ENCODE results near the gene ARAF.
A peak's percentile ranks its signal among the peaks of the same experiment; 100 is the strongest.
"Not testable (repeated sequence)": the region's sequence is repeated elsewhere in the genome, so short reads cannot be mapped to it uniquely, and the experiment has no call there.

The ARAF gene

GRCh38 chrX:47560934-47561658 lies at the start of gene ARAF:
ARAF (plus strand) TSS chrX:47561205; CDS start chrX:47562968, 1,763 bp downstream.
- DNase-seq (ENCODE audit: low spot score), result peak; percentile 99

DNA sequence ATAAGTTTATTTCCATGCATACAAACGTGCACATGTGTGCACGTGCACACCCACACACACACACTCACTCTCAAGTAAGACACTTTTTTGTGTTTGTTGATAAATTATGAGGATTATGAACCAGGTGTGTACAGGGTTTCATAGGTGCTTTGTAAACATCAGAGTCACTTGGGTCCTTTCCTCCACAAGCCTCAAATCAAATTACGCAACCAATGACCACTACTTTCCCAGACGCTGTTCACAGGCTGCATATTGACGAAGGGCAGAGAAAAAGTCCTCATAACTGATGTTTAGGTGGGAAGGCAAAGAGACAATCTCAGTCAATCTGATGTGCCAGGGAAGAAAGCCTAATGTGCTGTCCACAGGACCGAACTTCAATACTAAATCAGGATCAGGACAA lies 48.6 kb upstream of the ARAF start:
- DNase-seq (ENCODE audit: low spot score), result not testable (repeated sequence)

- not testable (repeated sequence) for DNase-seq (ENCODE audit: low spot score)
Observed at GRCh38 chrX:47513034-47513965, 47.7 kb upstream of the ARAF start.

- DNase-seq (ENCODE audit: low spot score), result no peak
Observed at GRCh38 chrX:47514533-47515235, 46.3 kb upstream of the ARAF start.

DNA sequence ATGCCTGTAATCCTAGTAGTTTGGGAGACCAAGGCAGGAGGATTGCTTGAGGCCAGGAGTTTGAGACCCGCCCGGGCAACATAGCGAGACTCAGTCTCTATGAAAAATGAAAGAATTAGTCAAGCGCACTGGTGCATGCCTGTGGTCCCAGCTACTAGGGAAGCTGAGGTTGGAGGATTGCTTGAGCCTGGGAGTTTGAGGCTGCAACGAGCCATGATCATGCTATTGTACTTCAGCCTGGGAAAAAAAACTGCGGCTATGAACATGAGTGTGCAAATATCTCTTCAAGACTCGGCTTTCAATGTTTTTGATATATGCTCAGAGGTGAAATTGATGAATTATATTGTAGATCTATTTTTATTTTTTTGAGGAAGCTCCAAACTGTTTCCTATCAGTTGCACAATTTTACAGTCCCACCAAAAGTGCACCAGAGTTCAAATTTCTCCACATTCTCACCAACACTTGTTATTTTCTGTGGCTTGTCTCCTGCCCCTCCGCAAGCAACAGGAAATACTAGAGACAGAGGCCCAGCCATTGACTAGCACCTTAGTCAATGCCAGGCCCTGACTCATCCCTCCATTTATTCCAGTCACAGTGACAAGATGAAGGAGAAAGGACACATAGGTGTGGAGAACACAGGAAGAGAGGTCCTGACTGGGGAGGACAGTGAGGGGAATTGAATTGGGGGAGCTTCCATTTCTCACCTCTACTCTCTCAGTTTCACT lies 44.9 kb upstream of the ARAF start:
- no peak for DNase-seq (ENCODE audit: low spot score)

DNA sequence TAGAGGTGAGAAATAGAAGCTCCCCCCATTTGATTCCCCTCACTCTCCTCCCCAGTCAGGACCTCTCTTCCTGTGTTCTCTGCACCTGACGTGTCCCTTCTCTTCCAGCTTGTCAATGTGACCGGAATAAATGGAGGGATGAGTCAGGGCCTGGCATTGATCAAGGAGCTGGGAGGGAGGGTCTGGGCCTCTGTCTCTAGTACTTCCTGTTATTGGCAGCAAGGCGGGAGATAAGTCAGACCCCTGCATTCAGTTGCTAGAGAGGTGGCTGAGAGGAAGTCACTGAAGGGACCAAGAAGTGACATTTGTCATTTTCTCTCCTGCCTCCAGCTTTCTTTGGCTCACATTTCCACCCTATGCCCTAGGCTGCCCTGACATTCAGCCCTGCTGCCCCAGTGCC lies 42.9 kb upstream of the ARAF start:
- DNase-seq (ENCODE audit: low spot score), result no peak

DNA sequence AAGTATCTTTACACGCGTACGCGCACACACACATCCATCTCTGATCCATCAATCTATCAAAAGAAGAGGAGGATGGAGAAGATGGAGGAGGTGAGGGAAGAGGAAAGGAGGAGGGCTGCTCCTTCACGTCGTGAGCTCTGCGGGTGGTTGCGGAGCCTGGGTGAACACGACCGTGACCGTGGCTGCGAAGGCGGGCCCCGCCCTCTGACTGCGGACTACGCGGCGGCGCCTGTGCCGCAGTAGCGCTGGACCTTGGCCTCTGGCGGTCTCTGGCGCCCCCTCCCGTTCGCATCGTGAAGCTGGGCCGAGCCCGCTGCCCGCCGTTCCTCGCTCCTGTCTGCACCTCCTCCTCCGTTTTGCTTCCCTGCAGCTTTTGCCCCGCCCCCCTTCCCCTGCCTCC lies 37.7 kb upstream of the ARAF start:
- DNase-seq (ENCODE audit: low spot score), result peak; percentile 66

- no peak for DNase-seq (ENCODE audit: low spot score)
Observed at GRCh38 chrX:47523713-47524166, 37.3 kb upstream of the ARAF start.

DNA sequence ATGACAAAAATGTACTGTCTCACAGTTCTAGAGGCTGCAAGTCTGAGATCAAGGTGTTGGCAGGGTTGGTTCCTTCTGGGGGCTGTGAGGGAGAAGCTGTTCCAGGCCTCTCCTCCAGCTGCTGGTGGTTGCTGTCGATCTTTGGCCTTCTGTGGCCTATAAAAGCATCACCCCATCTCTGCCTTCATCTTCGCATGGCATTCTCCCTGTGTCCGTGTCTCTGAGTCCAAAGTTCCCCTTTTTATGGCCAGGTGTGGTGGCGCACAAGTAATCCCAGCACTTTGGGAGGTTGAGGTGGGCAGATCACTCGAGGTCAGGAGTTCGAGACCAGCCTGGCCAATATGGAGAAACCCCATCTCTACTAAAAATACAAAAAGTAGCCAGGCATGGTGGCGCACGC lies 31.5 kb upstream of the ARAF start:
- no peak for DNase-seq (ENCODE audit: low spot score)

DNA sequence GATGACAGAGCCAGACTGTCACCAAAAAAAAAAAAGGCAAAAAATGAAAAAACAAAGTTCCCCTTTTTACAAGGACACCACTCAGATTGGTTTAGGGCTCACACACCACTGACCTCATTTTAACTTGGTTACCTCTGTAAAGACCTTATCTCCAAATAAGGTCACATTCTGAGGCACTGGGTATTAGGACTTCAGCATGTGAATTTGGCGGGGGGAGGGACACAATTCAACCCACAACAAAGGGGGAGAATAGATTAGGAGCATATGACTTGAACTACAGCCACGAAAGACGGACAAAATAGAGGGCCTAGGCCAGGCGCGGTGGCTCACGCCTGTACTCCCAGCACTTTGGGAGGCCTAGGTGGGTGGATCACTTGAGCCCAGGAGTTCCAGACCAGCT lies 31.0 kb upstream of the ARAF start:
- no peak for DNase-seq (ENCODE audit: low spot score)

GRCh38 chrX:47539860-47540259 lies 21.1 kb upstream of the ARAF start:
- DNase-seq (ENCODE audit: low spot score), result peak; percentile 43

DNA sequence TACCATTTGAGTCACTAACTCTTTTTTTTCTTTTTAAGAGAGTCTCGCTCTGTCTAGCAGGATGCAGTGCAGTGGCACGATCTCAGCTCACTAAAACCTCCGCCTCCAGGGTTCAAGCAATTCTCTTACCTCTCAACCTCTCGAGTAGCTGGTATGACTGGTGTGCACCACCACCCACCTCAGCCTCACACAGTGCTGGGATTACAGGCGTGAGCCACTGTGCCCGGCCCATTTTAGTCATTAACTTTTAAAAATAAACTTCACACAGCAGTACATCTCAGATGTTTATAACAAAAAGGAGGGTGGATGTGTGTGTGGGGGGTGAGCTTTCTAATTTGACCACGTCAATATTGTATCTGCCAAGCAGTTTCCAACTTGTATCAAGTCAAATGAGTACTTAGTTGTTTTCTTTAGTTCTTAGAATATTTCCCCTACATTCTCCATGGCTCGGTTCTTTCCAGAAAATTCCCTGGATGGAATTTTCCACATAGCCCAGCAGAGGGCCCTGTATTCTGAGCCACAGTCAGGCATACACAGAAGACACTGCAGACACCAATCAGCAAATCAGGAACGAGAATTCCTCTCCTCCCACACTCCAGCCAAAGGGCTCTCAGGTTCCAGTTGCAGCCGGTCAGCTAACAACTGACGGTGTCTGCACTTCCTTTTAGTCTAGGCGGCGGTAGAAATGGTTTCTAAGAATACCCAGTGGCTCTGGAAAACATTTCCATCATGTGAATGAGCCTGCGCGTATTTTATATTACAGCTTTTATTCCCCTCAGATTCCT lies 20.1 kb upstream of the ARAF start:
- DNase-seq (ENCODE audit: low spot score), result peak; percentile 89

DNA sequence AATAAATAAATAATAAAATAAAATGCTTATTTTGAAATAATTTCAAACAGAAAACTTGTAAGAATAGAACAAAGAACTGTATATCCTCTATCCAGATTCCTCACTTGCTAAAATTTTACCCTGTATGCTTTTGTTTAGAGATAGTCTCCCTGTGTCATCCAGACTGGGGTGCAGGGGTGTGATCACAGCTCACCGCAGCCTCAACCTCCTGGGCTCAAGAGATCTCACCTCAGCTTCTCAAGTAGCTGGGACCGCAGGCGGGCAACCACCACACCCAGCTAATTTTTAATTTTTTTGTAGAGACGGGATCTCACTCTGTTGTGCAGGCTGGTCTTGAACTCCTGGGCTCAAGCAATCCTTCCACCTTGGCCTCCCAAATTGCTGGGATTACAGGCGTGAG lies 17.5 kb upstream of the ARAF start:
- no peak for DNase-seq (ENCODE audit: low spot score)

DNA sequence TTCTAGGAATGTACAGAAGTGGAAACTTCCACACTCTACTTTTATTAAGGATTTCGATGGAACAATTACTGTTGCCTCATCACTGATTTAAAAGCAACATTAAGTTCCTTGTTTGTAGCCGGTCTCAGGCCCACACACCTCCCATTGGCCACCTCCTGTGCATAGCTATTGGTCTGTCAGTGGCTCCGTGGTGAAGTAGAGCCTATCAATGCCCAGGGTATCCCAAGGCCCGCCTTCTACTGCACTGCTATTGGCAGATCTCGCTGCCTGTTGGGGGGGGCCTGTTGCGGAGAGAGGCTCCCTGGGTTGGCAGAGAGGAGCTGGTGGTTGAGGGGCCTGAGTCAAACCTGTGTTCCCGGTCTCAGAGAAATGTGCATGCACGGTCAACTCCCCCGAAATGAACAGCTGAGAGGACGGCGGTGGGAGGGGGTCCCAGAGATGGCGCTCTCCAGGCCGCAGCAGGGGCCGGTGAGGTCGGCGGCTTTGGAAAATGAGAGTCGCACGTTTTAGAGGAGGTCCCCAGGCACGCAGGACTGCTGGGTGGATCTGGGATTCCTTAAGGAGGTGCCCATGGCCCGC lies 4.9 kb upstream of the ARAF start:
- peak; percentile 92 for DNase-seq (ENCODE audit: low spot score)

DNA sequence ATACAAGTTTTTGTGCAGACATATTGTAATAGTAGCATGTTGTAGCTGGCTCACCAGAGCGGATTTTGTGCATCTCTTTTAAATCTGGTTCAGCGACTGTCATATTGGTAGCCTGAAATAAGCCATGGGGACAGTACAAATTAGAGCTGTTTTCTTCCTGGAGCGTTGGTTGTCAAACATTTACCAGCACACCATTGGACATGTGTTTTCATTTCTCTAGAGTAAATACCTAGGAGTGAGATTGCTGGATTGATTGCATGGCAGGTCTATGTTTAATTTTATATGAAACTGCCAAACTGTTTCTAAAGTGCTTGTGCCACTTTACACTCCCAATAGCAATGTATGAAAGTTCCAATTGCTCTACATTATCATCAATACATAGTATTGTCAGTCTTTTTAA lies 2.6 kb upstream of the ARAF start:
- no peak for DNase-seq (ENCODE audit: low spot score)

DNA sequence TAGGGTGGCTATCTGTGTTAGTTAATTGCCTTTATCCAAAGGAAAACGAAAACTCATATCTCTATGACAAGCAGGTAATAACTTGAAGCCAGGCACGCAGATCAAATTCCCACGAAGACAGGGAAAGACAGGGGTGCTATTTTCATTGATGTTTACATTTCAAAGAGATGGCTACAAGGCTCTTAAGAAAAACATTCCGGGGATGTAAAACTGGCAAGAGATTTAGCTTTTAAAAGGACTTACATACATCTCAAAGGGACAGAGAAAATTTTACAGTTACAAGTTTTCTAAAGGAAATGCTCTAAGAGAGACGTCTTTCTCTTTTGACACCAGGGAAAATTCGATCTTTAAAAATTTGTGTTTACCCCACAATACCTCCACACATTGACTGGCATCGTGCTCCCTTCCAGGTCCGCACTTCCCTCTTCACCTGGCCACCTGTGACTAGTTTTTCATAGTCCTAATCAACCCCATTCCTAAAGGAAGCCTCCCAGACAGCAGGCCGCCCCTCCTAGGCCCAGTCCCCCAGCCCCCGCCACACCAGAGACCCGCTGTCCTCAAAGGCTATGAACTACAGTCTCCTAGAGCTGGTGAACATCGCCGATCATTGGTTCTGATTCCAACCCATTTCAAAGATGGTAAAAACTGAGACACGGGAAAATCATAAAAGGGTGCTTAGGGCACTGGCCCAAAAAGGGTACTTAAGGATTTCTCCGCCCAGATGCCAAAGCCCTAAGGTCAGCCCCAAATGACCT lies 649 bp upstream of the ARAF start:
- no peak for DNase-seq (ENCODE audit: low spot score)

GRCh38 chrX:47561659-47562151 lies 700 bp downstream of the ARAF start:
- no peak for DNase-seq (ENCODE audit: low spot score)

DNA sequence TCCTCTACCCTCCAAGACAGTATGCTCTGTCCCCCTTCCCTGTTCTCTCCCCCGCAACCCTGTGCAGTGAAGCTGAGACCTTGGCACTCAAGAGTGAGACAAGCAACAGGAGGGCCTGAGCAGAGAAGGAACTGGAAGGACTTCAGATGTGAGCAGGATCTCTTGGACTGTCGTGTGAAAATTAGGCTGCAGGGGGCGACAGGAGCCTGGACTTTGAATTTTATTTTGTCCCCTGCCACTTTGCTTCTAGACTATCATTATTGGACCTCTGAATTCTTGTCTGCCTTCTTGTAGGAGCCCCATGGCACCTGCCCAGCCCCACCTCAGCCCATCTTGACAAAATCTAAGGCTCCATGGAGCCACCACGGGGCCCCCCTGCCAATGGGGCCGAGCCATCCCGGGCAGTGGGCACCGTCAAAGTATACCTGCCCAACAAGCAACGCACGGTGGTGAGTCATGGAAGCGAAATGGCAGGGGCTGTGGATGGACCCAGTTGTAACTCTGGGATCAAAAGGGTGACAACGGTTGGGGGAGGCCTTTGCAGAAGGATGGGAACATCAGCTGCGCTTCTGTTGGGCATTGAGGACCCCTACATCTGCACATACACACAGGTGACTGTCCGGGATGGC lies 1.7 kb downstream of the ARAF start:
- DNase-seq (ENCODE audit: low spot score), result no peak

DNA sequence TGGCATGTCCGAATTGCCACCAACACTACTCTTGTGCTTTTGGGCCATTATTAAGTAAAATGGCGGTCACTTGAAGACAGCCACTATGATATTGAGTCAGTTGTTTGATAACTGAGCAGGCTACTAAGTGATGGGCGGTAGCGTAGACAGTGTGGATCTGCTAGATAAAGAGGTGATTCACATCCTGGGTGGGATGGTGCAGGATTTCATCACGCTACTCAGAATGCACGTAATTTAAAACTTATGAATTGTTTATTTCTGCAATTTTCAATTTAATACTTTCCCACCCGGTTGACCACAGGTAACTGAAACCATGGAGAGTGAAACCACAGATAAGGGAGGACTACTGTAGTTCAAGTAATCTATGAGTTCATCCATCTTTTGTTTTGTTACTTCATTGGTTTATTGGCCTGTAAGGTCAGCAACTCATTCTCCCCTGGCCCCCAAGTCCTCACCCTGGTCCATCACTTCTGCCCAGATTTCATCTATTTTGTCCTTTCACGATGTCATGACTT lies 2.9 kb downstream of the ARAF start:
- DNase-seq (ENCODE audit: low spot score), result no peak

Measured in putamen (tissue), 1 donor.